ENCODE data around the gene LIAS. TPM values are rescaled to one million over a fixed set of nuclear protein-coding genes. Genes with fewer than 3 reads are reported as not detected.

The LIAS gene
- total RNA-seq, 1 experiment from 2014 or later: 8.3 TPM

DNA sequence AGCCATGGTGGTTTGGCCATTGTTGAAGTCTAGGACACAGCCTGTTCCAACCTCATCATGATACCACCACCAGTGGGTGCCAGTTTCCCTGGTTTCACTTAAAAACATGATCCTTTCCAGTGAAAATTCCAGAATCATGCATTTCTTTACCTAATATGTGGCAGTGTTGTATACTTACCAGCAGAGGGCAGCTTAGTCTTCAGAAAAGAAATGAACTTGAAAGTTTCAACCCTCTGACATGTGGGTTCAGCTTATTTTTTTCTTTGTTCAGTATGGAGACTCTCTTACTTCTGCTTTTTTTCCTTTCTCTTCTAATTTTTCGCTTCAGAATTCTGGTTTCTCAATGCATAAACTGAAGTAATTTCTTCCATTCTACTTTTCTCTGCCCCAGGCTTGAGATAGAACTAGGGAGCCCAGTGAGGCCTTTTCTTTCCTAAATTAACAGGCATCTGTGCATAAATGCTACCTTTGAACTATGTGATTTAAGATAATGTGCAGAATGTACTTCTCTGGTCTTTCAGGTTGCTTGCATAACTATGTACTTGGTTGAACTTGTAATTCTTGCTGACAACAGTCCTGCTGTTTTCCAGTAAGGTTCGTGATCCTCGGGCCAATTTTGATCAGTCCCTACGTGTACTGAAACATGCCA lies 10.7 kb downstream of the LIAS start:
- peak; percentile 91 for ATAC-seq

DNA sequence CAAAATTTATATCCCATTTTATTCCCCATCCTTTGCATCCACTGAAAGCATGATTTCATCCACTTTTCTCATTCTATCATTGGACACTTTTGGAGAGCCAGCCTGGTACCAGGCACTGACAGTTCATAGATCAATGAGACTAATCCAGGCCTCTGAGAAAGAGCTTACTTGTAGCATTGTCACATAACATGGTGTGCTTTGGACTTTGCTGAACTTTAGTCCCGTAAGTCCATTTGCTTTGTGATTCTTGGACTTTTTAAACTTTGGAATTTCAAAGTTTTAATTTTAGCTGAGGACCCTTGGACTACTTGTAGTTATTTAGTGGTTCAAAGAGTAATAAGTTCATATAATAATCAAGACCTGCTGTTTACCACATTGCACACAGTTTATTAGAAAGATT lies 11.5 kb downstream of the LIAS start:
- H3K4me3 ChIP-seq (ENCODE audit: low read length): no peak overlapping the region
- H3K4me1 ChIP-seq (ENCODE audit: insufficient read depth, low read length): peaks cover 8% of the 10 kb centered on the region; the same call in 1 of the 2 replicates
- H3K27me3 ChIP-seq (ENCODE audit: low read length): no peaks in the 10 kb centered on the region
- no TSS peak for BruUV-seq (replicated peaks)
- H4K20me1 ChIP-seq (ENCODE audit: low read length): no peaks in the 10 kb centered on the region
- H3K4me2 ChIP-seq (ENCODE audit: low read length): no peak overlapping the region
- ATAC-seq (no peak), DNase-seq (no peak)
- TF ChIP-seq CTCF (conservative IDR thresholded peaks at IDR 0.05; ENCODE audit: low read depth, low read length): no peak
- TF ChIP-seq EZH2phosphoT487 (IDR thresholded peaks at IDR 0.05; ENCODE audit: borderline replicate concordance, low read length): no peak
- TF ChIP-seq EZH2 (IDR thresholded peaks at IDR 0.05; ENCODE audit: low read length, unreplicated experiment): no peak
- POLR2A ChIA-PET (ENCODE audit: unreplicated experiment): no interaction called here
- CTCF ChIA-PET: no interaction called here
- no peaks in the 10 kb centered on the region for H3K9me3 ChIP-seq (ENCODE audit: low read length)
- no peaks in the 10 kb centered on the region; the same call in 1 of the 2 replicates for H3K36me3 ChIP-seq (ENCODE audit: low read depth, low read length)
- H2AFZ ChIP-seq (ENCODE audit: low read length): no peak overlapping the region
- no peak overlapping the region for H3K27ac ChIP-seq (ENCODE audit: low read length)
- H3K9me2 ChIP-seq (replicated peaks; ENCODE audit: low read length): no peaks in the 10 kb centered on the region
- no peaks in the 10 kb centered on the region for H3F3A ChIP-seq (ENCODE audit: low read length, unreplicated experiment)
- H3K9ac ChIP-seq (ENCODE audit: low read length): no peak overlapping the region
- intact Hi-C loops (cut with micrococcal nuclease): no loop called here
- no peaks in the 10 kb centered on the region for H3K79me2 ChIP-seq (ENCODE audit: low read length)

More for the DNA sequence above, 10.7 kb downstream of the LIAS start:
- Histone ChIP-seq H3K9me3 (ENCODE audit: low read length) (no peaks in the 10 kb centered on the region), H3K4me3 (ENCODE audit: low read length) (no peak overlapping the region), H3K27ac (ENCODE audit: low read length) (no peak overlapping the region), H3K9ac (ENCODE audit: low read length) (peak overlapping the region; percentile 23; the same call in 1 of the 2 replicates), H3K27me3 (ENCODE audit: low read length) (no peaks in the 10 kb centered on the region), H3F3A (ENCODE audit: low read length, unreplicated experiment) (no peaks in the 10 kb centered on the region), H3K4me2 (ENCODE audit: low read length) (no peak overlapping the region), H3K9me2 (replicated peaks; ENCODE audit: low read length) (no peaks in the 10 kb centered on the region), H2AFZ (ENCODE audit: low read length) (peak overlapping the region; percentile 49), H3K36me3 (ENCODE audit: low read depth, low read length) (no peaks in the 10 kb centered on the region; the same call in 1 of the 2 replicates), H3K79me2 (ENCODE audit: low read length) (no peaks in the 10 kb centered on the region), H3K4me1 (ENCODE audit: insufficient read depth, low read length) (peaks cover 13% of the 10 kb centered on the region; the same call in 1 of the 2 replicates), H4K20me1 (ENCODE audit: low read length) (no peaks in the 10 kb centered on the region)
- POLR2A ChIA-PET (ENCODE audit: unreplicated experiment): interaction anchor here (0.5 to 0.6 kb wide), 2 partner anchors 10 to 169 kb away, joined by 3 to 12 read pairs; no protein-coding TSS in a partner anchor
- BruUV-seq (replicated peaks): no TSS peak
- CTCF ChIA-PET: interaction anchor here (0.5 to 1.6 kb wide), 5 partner anchors 58 to 364 kb away, joined by 3 to 6 read pairs (median 5); partner anchors contain the start of gene UGDH
- TF ChIP-seq CTCF (conservative IDR thresholded peaks at IDR 0.05; ENCODE audit: low read depth, low read length) (peak; percentile 97), EZH2phosphoT487 (IDR thresholded peaks at IDR 0.05; ENCODE audit: borderline replicate concordance, low read length) (no peak)
- DNase-seq: peak; percentile 85
- intact Hi-C loops (cut with micrococcal nuclease): loop anchor here (1.0 to 10.0 kb wide), 5 partner anchors 58 to 505 kb away; partner anchors contain the start of genes PDS5A, SMIM14 and UGDH

DNA sequence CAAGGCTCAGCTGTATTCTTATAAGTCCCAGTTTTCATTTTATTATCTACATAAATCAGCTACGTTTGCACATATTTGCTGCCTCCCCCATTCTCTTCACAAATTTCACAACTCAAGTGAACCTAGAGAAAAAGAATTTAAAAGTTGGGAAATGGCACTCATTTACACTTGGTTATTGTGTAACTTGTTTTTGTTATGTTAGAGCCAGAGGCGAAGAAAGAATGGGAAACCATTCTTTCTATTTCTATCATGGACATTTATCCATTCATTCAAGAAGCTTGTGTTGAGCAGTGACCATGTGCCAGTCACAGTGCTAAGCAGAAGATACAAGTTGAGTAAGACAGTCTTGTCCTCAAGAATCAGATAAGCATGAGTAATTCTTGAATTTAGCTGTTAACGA lies 13.5 kb downstream of the LIAS start:
- Histone ChIP-seq H3K27me3 (ENCODE audit: low read length) (no peaks in the 10 kb centered on the region), H3K9me2 (replicated peaks; ENCODE audit: low read length) (no peaks in the 10 kb centered on the region), H3K9ac (ENCODE audit: low read length) (no peak overlapping the region), H3K4me3 (ENCODE audit: low read length) (no peak overlapping the region), H3K36me3 (ENCODE audit: low read depth, low read length) (no peaks in the 10 kb centered on the region), H3K79me2 (ENCODE audit: low read length) (no peaks in the 10 kb centered on the region), H3K4me2 (ENCODE audit: low read length) (no peak overlapping the region), H3K27ac (ENCODE audit: low read length) (no peak overlapping the region), H3K4me1 (ENCODE audit: insufficient read depth, low read length) (no peaks in the 10 kb centered on the region; the same call in 1 of the 2 replicates), H3K9me3 (ENCODE audit: low read length) (no peaks in the 10 kb centered on the region), H4K20me1 (ENCODE audit: low read length) (no peaks in the 10 kb centered on the region), H2AFZ (ENCODE audit: low read length) (no peak overlapping the region), H3F3A (ENCODE audit: low read length, unreplicated experiment) (no peaks in the 10 kb centered on the region)
- BruUV-seq (replicated peaks): no TSS peak
- intact Hi-C loops (cut with micrococcal nuclease): no loop called here
- ChIA-PET CTCF (no interaction called here), POLR2A (ENCODE audit: unreplicated experiment) (no interaction called here)
- DNase-seq: no peak
- TF ChIP-seq EZH2phosphoT487 (IDR thresholded peaks at IDR 0.05; ENCODE audit: borderline replicate concordance, low read length) (no peak), CTCF (conservative IDR thresholded peaks at IDR 0.05; ENCODE audit: low read depth, low read length) (no peak), EZH2 (IDR thresholded peaks at IDR 0.05; ENCODE audit: low read length, unreplicated experiment) (no peak)
- ATAC-seq: no peak
